ENCODE results near the gene TNFRSF18. TPM values are rescaled to one million over a fixed set of nuclear protein-coding genes. Genes with fewer than 3 reads are reported as not detected.

The TNFRSF18 gene
- total and polyA plus RNA-seq, 10 of the 15 experiments (the other 5 are each of a cell fraction or from before 2014, with no cell fraction given) = 0.18 to 7.5 (median 1.5) TPM; not detected in 1

GRCh38 chr1:1183221-1183747 lies 23.1 kb downstream of the TNFRSF18 start (continued):
- TF ChIP-seq E4F1 (IDR thresholded peaks at IDR 0.05; ENCODE audit: borderline replicate concordance, partially characterized antibody) (no peak), JUNB (IDR thresholded peaks at IDR 0.05) (no peak), TCF12 (IDR thresholded peaks at IDR 0.05; ENCODE audit: low read depth, low read length) (no peak), E2F4 (IDR thresholded peaks at IDR 0.05; ENCODE audit: low read depth, low read length) (no peak), HCFC1 (IDR thresholded peaks at IDR 0.05; ENCODE audit: low read length) (no peak), E2F8 (IDR thresholded peaks at IDR 0.05; ENCODE audit: low read depth, partially characterized antibody) (no peak), NRF1 (conservative IDR thresholded peaks at IDR 0.05; ENCODE audit: low read depth, low read length) (no peak), BMI1 (IDR thresholded peaks at IDR 0.05; ENCODE audit: borderline replicate concordance) (no peak), NR2F1 (conservative IDR thresholded peaks at IDR 0.05) (no peak), ZNF217 (IDR thresholded peaks at IDR 0.05) (no peak)
